ENCODE data around the gene DNAJC25.

Gene DNAJC25

GRCh38 chr9:111633389-111633736 lies 2.2 kb downstream of the DNAJC25 start:
- H3K4me3 ChIP-seq: no peak overlapping the region
- TF ChIP-seq CTCF (IDR thresholded peaks at IDR 0.05): no peak
- DNase-seq (ENCODE audit: low spot score): no peak
- no peak overlapping the region for H3K27ac ChIP-seq

GRCh38 chr9:111634860-111635259 lies 3.7 kb downstream of the DNAJC25 start:
- no peak for TF ChIP-seq CTCF (IDR thresholded peaks at IDR 0.05)
- DNase-seq (ENCODE audit: low spot score): no peak
- Histone ChIP-seq H3K4me3 (no peak overlapping the region), H3K27ac (no peak overlapping the region)

GRCh38 chr9:111637421-111637950 lies 6.4 kb downstream of the DNAJC25 start:
- H3K27ac ChIP-seq: no peak overlapping the region
- no peak overlapping the region for H3K4me3 ChIP-seq
- no peak for TF ChIP-seq CTCF (IDR thresholded peaks at IDR 0.05)
- no peak for DNase-seq (ENCODE audit: low spot score)

- no peak overlapping the region for H3K4me3 ChIP-seq
- H3K27ac ChIP-seq: no peak overlapping the region
- no peak for TF ChIP-seq CTCF (IDR thresholded peaks at IDR 0.05)
- DNase-seq (ENCODE audit: low spot score): no peak
Measured at GRCh38 chr9:111644195-111644772, 13.2 kb downstream of the DNAJC25 start.

GRCh38 chr9:111645806-111646205 lies 14.7 kb downstream of the DNAJC25 start:
- H3K27ac ChIP-seq: no peak overlapping the region
- TF ChIP-seq CTCF (IDR thresholded peaks at IDR 0.05): no peak

GRCh38 chr9:111646417-111646816 lies 15.3 kb downstream of the DNAJC25 start:
- Histone ChIP-seq H3K27ac (no peak overlapping the region), H3K4me3 (no peak overlapping the region)
- TF ChIP-seq CTCF (IDR thresholded peaks at IDR 0.05): no peak
- DNase-seq (ENCODE audit: low spot score): no peak

More at GRCh38 chr9:111645806-111646205, 14.7 kb downstream of the DNAJC25 start:
- no peak for DNase-seq (ENCODE audit: low spot score)
- no peak overlapping the region for H3K4me3 ChIP-seq

- no peak for DNase-seq (ENCODE audit: low spot score)
- Histone ChIP-seq H3K4me3 (no peak overlapping the region), H3K27ac (peak overlapping the region in 1 of 2 donors; percentile 34)
- TF ChIP-seq CTCF (IDR thresholded peaks at IDR 0.05): no peak
Measured at GRCh38 chr9:111648066-111648465, 16.9 kb downstream of the DNAJC25 start.

Data from coronary artery (tissue), 2 donors.